HG03139 (cell line): ENCODE data around the gene ZDHHC24.

Source experiments
- ATAC-seq: cut with Tn5 transposase; IDR thresholded peaks from one replicate; pipeline ENCODE4 v1.9.1; 2021; ENCODE audit not compliant: unreplicated experiment

Gene ZDHHC24

DNA sequence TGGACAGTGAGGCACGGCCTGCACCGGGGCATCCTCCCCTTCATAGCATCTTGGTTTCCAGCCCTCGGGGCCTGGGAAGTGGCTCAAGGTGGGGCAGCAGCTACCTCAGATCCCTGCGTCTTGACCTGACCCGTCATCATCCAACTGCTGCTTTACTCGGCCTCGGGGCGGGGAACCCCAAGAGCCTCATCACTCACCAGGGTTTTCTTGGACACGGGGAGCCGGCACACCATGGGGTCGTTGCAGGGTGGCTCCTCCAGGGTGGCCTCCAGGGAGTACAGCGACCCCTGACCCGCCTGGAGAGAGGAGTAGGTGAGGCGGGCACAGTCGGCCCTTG, 21.9 kb upstream of the ZDHHC24 start:
- no peak for ATAC-seq

DNA sequence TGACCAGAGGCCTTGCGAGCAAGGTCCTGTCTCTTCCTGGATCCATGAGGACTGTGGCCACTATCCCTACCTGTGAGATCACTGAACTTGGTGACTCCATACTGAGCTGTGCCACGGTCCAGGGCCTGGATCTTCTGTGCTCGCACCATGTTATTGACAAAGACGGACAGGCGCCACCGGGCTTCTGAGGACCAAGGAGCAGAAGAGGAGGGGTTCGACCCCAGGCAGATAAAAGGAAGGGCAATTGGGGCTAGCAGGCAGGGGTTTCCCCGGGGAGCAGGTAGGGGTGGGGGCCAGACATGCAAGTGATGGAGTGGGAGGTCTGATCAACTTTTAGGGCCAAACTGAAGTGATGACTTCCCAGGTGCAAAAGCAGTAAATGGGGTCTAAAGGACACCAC, 20.4 kb upstream of the ZDHHC24 start:
- ATAC-seq = no peak

DNA sequence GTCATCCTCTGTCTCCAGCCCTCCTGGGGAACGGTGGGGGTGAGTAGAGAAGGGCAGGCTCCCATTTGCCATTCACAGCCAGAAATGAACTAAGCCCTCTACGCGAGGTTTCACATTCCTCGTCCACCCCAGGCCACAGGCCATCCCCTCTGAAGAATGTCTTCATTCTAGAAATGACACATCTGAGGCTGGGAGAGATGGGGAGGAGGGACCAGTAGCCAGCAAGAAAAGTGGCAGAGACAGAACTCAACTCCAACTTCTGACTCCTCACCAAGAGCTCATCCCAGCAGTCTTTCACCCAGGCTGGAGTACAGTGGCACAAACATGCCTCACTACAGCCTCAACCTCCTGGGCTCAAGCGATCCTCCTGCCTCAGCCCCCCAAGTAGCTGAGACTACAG, 19.1 kb upstream of the ZDHHC24 start:
- no peak for ATAC-seq

DNA sequence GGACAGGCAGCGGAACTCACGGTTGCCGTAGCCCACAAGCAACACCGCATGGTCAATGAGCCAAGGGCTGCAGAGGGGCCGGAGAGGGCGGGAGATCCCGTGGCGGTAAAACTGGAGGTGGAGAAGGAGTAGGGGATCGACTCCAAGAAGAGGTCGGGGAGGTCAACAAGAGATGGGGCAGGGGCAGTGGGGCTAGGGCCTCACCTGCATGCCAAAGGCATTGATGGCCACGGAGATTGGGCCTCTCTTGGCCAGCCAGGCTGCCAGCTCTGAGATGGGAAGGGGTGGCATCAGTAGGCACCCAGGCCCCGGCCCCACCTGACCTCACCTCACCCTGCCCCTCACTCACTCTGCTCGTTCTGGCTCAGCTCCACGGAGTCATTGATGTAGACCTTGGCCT, 18.7 kb upstream of the ZDHHC24 start:
- ATAC-seq = no peak

DNA sequence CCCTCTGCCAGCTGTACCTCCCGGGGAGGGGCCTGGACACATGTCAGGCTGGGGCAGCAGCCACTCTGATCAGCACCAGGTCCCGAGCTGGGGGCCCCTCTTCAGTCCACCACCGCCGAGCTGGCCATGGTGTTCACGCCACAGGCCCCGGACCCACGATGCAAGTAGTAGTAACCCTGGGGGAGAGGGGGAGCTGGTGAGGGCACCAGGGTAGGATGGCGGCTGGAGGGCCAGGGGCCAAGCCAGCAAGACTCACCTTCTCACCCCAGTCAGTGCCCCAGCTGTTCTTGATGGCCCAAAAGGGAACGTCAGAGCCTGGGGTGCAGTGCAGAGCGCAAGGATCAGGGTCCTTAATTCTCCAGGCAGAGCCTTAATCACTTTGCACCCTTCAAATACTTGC, 18.0 kb upstream of the ZDHHC24 start:
- no peak for ATAC-seq

- ATAC-seq = no peak
Observed at GRCh38 chr11:66562907-66563583, 17.2 kb upstream of the ZDHHC24 start.

GRCh38 chr11:66562275-66562674, 16.4 kb upstream of the ZDHHC24 start:
- no peak for ATAC-seq

DNA sequence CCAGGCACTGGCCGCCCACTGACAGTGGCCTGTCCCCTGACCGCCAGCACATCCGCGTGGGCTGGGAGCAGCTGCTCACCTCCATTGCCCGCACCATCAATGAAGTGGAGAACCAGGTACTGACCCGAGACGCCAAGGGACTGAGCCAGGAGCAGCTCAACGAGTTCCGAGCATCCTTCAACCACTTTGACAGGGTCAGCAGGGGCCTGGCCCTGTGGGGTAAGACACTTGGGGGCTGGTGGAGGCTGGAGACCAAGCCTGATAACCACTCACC, 16.1 kb upstream of the ZDHHC24 start:
- no peak for ATAC-seq

- ATAC-seq = no peak
Observed at GRCh38 chr11:66561178-66561974, 15.5 kb upstream of the ZDHHC24 start.

DNA sequence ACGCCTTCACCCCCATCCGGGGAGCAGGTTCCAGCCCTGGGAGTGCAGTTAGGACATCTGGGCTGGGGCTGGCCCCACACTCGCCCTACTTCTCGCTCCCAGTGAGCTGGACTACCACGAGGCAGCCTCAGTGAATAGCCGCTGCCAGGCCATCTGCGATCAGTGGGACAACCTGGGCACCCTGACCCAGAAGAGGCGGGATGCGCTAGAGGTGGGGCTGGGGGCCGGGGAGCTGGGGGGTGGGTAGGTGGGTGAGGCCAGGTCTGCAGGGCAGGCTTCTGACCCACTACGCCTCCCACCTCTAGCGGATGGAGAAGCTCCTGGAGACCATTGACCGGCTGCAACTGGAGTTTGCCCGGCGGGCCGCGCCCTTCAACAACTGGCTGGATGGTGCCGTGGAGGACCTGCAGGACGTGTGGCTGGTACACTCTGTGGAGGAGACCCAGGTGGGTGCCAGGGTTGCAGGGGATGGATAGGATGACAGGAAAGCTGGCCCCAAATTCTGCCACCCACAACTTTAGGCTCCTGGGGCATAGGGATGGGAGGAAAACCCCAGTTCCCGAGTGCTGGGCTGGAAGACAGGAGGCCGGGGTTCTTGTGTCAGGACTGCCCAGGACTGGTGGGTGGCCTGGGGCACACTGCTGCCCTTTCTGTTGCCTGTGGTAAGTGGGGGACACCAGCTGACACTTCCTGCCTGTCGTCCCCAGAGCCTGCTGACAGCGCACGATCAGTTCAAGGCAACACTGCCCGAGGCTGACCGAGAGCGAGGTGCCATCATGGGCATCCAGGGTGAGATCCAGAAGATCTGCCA, 14.2 kb upstream of the ZDHHC24 start:
- ATAC-seq = no peak

DNA sequence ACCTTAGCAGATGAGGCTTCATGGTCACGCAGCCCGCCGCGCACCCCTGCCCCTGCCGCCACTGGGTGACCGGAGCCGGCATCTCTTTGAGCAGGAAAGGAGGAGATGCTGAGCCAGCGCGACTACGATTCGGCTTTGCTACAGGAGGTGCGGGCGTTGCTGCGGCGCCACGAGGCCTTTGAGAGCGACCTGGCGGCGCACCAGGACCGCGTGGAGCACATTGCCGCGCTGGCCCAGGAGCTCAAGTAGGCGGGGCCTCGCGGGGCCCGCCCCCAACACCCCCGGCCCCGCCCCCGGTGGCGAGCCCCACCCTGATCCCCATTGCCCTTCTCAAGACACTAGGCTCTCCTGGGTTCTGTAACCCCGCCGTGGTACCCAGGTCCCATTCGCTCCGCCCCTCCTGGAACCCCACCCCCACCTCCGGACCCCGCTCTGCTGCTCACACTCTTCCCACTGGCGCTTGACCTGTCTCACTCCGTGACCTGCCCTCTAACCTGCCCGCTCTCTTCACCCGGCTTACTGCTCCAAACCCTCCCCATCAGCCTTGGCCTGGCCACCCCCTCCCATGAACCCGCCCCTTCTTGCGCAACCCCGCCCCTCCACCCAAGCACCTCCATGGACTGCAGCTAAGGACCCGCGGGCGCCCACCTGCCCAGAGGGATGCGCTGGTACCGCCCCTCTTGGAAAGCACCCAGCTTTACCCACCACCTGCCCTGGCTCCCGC, 13.5 kb upstream of the ZDHHC24 start:
- ATAC-seq = no peak

DNA sequence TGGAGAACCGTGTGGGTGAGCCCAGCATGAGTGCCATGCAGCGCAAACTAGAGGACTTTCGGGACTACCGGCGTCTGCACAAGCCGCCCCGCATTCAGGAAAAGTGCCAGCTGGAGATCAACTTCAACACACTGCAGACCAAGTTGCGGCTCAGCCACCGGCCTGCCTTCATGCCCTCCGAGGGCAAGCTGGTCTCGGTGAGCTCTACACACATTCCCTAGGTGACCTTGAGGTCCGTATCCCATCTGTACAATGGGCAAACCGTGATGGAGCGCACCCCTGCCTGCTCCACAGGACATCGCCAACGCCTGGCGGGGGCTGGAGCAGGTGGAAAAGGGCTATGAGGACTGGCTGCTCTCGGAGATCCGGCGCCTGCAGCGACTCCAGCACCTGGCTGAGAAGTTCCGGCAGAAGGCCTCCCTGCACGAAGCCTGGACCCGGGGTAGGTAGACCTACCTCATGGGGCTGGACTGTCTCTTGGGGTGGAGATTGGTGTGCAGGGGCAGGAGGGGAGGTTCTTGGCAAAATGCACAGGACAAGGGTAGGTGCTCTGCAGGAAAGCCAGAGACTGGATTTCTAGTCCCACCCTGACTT, 12.0 kb upstream of the ZDHHC24 start:
- ATAC-seq = no peak

DNA sequence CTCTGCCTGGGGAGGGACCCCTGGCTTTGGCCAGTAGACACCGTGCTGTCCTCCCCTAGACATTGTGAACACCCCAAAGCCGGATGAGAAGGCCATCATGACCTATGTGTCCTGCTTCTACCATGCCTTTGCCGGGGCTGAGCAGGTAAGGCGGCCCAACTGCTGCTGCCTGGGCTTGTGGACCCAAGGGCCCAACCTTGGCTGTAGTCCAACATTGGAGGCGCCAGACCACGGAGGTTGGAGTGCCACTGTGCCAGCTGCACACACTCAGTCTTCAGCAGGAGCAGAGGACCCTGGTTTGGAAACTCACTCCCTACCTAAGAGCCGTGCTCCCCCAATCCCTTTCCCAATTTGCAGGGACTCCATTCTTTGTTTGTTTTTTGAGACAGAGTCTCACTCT, 10.2 kb upstream of the ZDHHC24 start:
- no peak for ATAC-seq

DNA sequence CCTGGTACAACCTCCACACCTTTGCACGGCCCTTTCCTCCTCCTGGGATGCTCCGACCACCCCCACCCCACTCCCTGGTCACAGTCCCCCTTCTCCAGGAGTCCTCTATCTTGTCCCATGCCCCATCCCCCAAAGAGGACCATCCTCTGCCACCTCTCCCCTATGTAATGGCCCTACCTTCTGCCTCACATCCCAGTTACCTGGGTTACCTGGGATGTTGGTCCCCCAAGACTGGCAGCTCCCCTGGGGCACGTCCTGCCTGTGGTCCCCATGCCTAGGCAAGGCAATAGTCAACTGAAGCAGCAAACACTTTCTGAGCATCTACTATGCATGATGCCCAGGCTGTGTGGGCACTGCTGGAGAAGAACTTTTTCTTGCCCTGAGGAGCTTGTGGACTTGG, 9.6 kb upstream of the ZDHHC24 start:
- no peak for ATAC-seq

DNA sequence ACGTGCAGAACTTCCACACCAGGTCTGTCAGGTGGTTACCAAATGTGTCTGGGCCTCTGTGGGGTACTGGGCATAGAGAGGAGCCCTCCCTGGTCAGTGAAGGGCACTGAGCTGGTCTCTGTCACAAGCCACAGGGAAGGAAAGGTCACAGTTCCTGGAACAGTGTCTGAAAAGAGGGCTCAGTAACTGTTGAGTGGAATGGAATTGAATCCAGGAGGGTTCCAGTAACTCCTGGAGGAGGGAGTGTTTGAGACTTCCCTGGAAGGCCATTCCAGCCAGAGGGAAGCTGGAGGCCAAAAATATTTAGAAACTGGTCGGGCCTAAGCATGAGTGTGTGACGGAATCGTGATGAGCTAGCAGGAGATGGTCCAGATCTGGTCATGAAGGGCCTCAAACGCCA, 8.8 kb upstream of the ZDHHC24 start:
- no peak for ATAC-seq

GRCh38 chr11:66550887-66551286, 5.0 kb upstream of the ZDHHC24 start:
- ATAC-seq = no peak

DNA sequence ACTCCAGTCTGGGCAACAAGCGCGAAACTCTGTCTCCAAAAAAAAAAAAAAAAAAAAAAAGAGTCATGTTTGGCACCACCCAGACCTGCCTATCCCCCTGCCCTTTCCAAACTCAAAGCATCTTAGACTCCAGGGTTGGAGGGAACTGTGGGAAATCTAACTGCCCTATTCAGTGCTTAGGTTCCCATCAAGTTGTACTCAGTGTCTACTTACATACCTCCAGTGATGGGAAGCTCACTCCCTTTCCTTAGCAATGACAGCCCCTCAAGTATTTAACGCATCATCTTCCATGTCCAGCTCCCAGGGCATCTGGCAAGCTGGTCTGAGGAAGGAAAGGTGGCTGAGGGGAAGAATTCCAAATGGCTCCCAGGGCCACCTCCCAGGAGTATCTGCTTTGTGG, 3.8 kb upstream of the ZDHHC24 start:
- ATAC-seq = no peak

- ATAC-seq = no peak
Observed at GRCh38 chr11:66548774-66549630, 3.2 kb upstream of the ZDHHC24 start.

DNA sequence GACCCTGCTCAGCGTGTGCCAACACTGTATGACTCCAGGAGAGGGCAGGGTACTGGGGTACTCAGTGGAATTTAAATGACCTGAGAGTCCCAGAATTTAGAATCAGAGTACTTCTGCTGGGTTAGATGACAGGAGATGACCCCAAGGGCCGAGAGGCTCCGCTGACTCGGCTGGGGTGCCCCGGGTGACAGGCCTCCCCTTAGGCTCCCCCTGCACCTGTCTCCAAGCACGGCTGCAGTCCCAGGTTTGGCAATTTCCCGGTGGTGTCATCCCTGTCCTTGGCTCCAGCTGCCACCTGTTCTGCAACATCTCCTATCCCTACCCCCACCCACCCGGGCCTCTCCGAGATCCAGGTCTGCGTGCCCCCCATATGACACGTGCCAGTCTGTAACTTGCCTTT, 2.2 kb upstream of the ZDHHC24 start:
- ATAC-seq = no peak

DNA sequence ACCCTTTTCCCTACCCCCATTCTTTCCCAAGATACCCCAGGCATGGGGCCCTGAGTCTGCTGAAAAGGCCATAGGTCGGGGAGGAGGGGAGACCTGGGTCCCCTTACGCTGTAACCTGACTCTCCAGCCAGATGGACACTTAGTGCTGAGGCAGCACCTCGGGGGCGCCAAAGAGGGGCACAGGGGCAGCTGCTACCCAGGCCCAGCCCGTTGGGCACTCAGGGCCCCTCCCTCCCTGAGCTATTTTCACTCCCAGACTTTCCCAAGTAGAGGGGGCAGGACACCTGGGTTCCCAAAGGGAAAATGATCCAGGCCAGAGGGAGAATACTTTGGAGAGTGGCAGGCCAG, 1.8 kb upstream of the ZDHHC24 start:
- ATAC-seq = no peak
